Fibroblast of the aortic adventitia (primary cell): ENCODE results near the gene KCNQ2. TPM values are rescaled to one million over a fixed set of nuclear protein-coding genes. Genes with fewer than 3 reads are reported as not detected.

ENCODE experiments used
- DNase-seq: peaks from one replicate; pipeline ENCODE4 v3.0.0-alpha.2; 2010; ENCODE audit warnings: low read depth
- H3K4me3 ChIP-seq: 2 replicates; pipeline ENCODE4 v1.5.1; 2011; ENCODE audit warnings: low read depth, mild to moderate bottlenecking, control low read depth, low read length, moderate library complexity
- CTCF ChIP-seq: IDR thresholded peaks from 2 replicates; pipeline ENCODE4 v1.5.1; 2011; ENCODE audit warnings: mild to moderate bottlenecking, low read length, control low read depth, inconsistent platforms; ENCODE audit not compliant: insufficient read depth
- total RNA-seq: library from RNA; depleted of rRNA; stranded (reverse); fragments of >200 nt; gene quantifications from 2 replicates; pipeline ENCODE4 v1.2.3, GENCODE V29; 2012; ENCODE audit warnings: low replicate concordance

Gene KCNQ2
- total RNA-seq, 1 donor = not detected

DNA sequence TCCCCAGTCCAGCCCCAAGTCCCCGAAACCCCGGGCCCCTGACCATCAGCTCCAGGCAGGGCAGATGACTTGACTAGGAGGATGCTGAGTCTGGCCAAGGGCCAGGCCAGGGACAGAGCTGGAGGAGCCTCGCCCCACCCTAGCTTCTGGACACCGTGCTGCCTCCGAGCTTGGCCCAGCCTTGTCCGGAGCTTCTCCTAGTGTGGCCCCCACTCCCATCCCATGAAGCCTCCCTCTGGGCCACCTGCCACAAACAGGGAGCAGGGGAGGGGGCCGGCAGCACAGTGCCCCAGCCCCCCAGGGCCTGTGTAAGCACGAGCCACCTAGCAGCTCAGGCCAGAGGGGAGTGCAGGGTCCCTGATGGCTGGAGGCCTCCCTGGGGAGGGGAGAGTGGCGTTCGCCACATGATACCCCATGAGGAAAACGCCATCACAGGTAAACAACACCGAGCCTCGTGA lies 21.1 kb upstream of the KCNQ2 start:
- no peak for TF ChIP-seq CTCF
- DNase-seq = no peak
- H3K4me3 ChIP-seq = no peak overlapping the region

GRCh38 chr20:63492982-63493381 lies 20.5 kb upstream of the KCNQ2 start:
- no peak for DNase-seq
- TF ChIP-seq CTCF = no peak
- no peak overlapping the region for H3K4me3 ChIP-seq

DNA sequence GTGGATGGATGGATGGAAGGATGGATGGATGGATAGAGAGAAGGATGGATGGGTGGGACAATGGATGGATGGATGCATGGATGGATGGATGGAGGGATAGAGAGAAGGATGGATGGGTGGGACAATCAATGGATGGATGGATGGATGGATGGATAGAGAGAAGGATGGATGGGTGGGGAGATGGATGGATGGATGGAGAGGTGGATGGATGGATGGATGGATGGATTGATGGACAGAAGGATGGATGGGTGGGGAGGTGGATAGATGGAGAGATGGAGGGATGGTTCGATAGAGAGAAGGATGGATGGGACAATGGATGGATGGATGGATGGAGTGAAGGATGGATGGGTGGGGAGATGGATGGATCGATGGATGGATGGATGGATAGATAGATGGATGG lies 20.1 kb upstream of the KCNQ2 start:
- no peak for DNase-seq
- no peak overlapping the region for H3K4me3 ChIP-seq
- no peak for TF ChIP-seq CTCF

DNA sequence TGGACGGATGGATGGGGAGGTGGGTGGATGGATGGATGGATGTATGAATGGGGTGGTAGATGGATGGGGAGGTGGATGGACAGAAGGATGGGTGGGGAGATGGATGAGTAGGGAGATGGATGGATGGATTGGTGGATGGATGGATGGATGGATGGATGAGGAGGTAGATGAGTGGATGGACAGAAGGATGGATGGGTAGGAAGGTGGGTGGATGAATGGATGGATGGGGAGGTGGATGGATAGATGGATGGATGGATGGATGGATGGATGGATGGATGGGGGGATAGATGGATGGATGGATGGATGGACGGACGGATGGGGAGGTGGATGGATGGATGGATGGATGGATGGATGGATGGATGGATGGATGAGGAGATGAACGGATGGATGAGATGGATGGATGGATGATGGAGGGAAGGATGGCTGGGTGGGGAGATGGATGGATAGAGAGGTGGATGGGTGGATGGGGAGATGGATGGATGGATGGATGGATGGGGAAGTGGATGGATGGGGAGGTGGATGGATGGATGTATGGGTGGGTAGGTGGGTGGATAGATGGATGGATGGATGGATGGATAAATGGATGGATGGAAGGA lies 19.3 kb upstream of the KCNQ2 start:
- no peak for DNase-seq
- H3K4me3 ChIP-seq = no peak overlapping the region
- no peak for TF ChIP-seq CTCF

DNA sequence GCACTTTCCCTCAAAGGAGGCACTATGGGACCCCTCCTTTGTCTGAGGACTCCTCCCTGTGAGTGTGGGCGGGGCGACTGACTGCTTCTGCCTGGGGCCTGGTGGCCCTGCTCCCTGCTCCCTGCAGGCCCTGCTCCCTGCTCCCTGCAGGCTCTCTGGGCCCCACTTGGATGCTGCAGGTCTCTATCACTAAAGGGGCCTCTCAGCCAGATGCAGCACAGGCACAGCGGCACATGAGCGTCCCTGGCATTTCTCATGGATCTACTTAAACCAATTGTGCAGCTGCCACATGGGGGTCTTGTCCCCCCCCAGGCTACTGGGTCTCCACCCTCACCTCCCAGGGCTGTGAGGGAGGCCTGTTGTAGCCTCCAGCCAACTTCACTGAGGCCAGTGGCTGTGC lies 18.6 kb upstream of the KCNQ2 start:
- TF ChIP-seq CTCF = no peak
- no peak overlapping the region for H3K4me3 ChIP-seq
- DNase-seq = no peak

GRCh38 chr20:63490416-63490815 lies 18.0 kb upstream of the KCNQ2 start:
- no peak for TF ChIP-seq CTCF
- H3K4me3 ChIP-seq = no peak overlapping the region
- DNase-seq = no peak
